Left lung (tissue), 10 donors: ENCODE measurements around the gene GDF9. TPM values are rescaled to one million over a fixed set of nuclear protein-coding genes. Genes with fewer than 3 reads are reported as not detected.

ENCODE experiments used
- ATAC-seq: fragments of 200-7000 bp; cut with Tn5 transposase; one replicate; pipeline ENCODE4 v1.9.1; 2020; ENCODE audit warnings: moderate library complexity
- DNase-seq, 4 donors: peaks; one replicate each; pipeline ENCODE4 v3.0.0-alpha.2; 2013 to 2020
- H3K27ac ChIP-seq, 2 donors: fragments of 200-600 bp; sonication (generic) in 1 of 2; one replicate each; pipeline versions ENCODE4 v1.5.0 to v1.8.0; 2020 to 2021
- H3K27me3 ChIP-seq, 2 donors: fragments of 200-600 bp; sonication (generic) in 1 of 2; one replicate each; pipeline versions ENCODE4 v1.5.0 to v1.8.0; 2020 to 2021
- H3K36me3 ChIP-seq, 2 donors: fragments of 200-600 bp; sonication (generic) in 1 of 2; one replicate each; pipeline versions ENCODE4 v1.5.0 to v1.8.0; 2020 to 2021
- H3K4me1 ChIP-seq, 2 donors: fragments of 200-600 bp; one replicate each; pipeline ENCODE4 v1.8.0; 2021
- H3K4me3 ChIP-seq, 2 donors: fragments of 200-600 bp; sonication (generic) in 1 of 2; one replicate each; pipeline versions ENCODE4 v1.5.0 to v1.8.0; 2020 to 2021; ENCODE audit warnings: mild to moderate bottlenecking in 1 of 2
- H3K9me3 ChIP-seq, 2 donors: fragments of 200-600 bp; sonication (generic) in 1 of 2; one replicate each; pipeline versions ENCODE4 v1.5.0 to v1.8.0; 2020 to 2021
- CTCF ChIP-seq, 2 donors: fragments of 200-600 bp; sonication (generic) in 1 of 2; IDR thresholded peaks; one replicate each; pipeline versions ENCODE4 v1.5.0 to v1.8.0; 2021; ENCODE audit warnings: antibody characterized with exemption in 2 of 2
- intact Hi-C, 2 donors: fragments of 100-400 bp; cut with DNase I; formaldehyde crosslinking; loops; one replicate each; pipeline versions ENCODE4 v1.11.2 to v1.14.2; 2022
- polyA plus RNA-seq, 6 donors: library from polyadenylated mRNA; unstranded; fragments of 120-200 nt; gene quantifications; one replicate each; pipeline ENCODE4 v1.2.1, GENCODE V29; 2013; ENCODE audit not compliant: insufficient read length in 6 of 6
- total RNA-seq, 2 donors: library from RNA; stranded (reverse); fragmentation: NEBNext Ultra II Directional; extraction: Animal tissue kit (Norgen Biotek cat#: 25700); gene quantifications; one replicate each; pipeline ENCODE4 v1.2.1, GENCODE V29; 2021
- donor health status: DM: no; HTN: yes; CAD: no.
- donor health status: DM: no; HTN: no; CAD: no.

Gene GDF9
- total and polyA plus RNA-seq, 8 donors: 0.26 to 1.6 (median 1.2) TPM

- Histone ChIP-seq H3K4me1 (peaks cover 8 to 38% of the 10 kb centered on the region in 2 donors), H3K9me3 (no peaks in the 10 kb centered on the region), H3K27me3 (peaks cover 0 to 85% of the 10 kb centered on the region in 2 donors), H3K4me3 (no peak overlapping the region), H3K27ac (no peak overlapping the region), H3K36me3 (peaks cover 0 to 22% of the 10 kb centered on the region in 2 donors)
- DNase-seq: no peak
- no peak for ATAC-seq
- TF ChIP-seq CTCF (IDR thresholded peaks at IDR 0.05): no peak
- intact Hi-C loops: no loop called here
Measured at GRCh38 chr5:132827943-132828673, 38.2 kb downstream of the GDF9 start.

- ATAC-seq (no peak), DNase-seq (no peak)
- H3K27ac ChIP-seq: peak overlapping the region; percentile 13 to 20
- H3K27me3 ChIP-seq: peaks cover 0 to 96% of the 10 kb centered on the region in 2 donors
- H3K9me3 ChIP-seq: no peaks in the 10 kb centered on the region
- peaks cover 0 to 24% of the 10 kb centered on the region in 2 donors for H3K36me3 ChIP-seq
- intact Hi-C loops: no loop called here
- peaks cover 10 to 42% of the 10 kb centered on the region in 2 donors for H3K4me1 ChIP-seq
- no peak overlapping the region for H3K4me3 ChIP-seq
- no peak for TF ChIP-seq CTCF (IDR thresholded peaks at IDR 0.05)
Measured at GRCh38 chr5:132826424-132827082, 39.7 kb downstream of the GDF9 start.

GRCh38 chr5:132825834-132826391, 40.4 kb downstream of the GDF9 start:
- no peaks in the 10 kb centered on the region for H3K9me3 ChIP-seq
- DNase-seq: no peak
- ATAC-seq: no peak
- no peak for TF ChIP-seq CTCF (IDR thresholded peaks at IDR 0.05)
- peaks cover 7 to 38% of the 10 kb centered on the region in 2 donors for H3K4me1 ChIP-seq
- H3K27ac ChIP-seq: peak overlapping the region; percentile 13 to 20
- intact Hi-C loops: no loop called here
- peaks cover 0 to 24% of the 10 kb centered on the region in 2 donors for H3K36me3 ChIP-seq
- H3K27me3 ChIP-seq: peaks cover 0 to 89% of the 10 kb centered on the region in 2 donors
- H3K4me3 ChIP-seq: no peak overlapping the region

GRCh38 chr5:132825033-132825833, 41.0 kb downstream of the GDF9 start:
- peaks cover 4 to 36% of the 10 kb centered on the region in 2 donors for H3K4me1 ChIP-seq
- H3K36me3 ChIP-seq: peaks cover 0 to 24% of the 10 kb centered on the region in 2 donors
- intact Hi-C loops: no loop called here
- no peak for TF ChIP-seq CTCF (IDR thresholded peaks at IDR 0.05)
- DNase-seq: no peak
- peaks cover 0 to 86% of the 10 kb centered on the region in 2 donors for H3K27me3 ChIP-seq
- no peak overlapping the region for H3K27ac ChIP-seq
- no peak for ATAC-seq
- H3K9me3 ChIP-seq: no peaks in the 10 kb centered on the region
- H3K4me3 ChIP-seq: no peak overlapping the region
